ENCODE data around the gene ADGRD1.
"Not testable (repeated sequence)": the region's sequence is repeated elsewhere in the genome, so short reads cannot be mapped to it uniquely, and the experiment has no call there.

Gene ADGRD1

GRCh38 chr12:131117438-131118245 is 163.9 kb downstream of the ADGRD1 start:
- no peaks in the 10 kb centered on the region for H3K36me3 Mint-ChIP-seq
- peaks cover 2% of the 10 kb centered on the region for H3K27me3 Mint-ChIP-seq
- no peaks in the 10 kb centered on the region for H3K9me3 Mint-ChIP-seq (ENCODE audit: low read depth)
- no peaks in the 10 kb centered on the region for H3K4me1 Mint-ChIP-seq (ENCODE audit: low read depth)
- H3K27ac Mint-ChIP-seq, result no peak overlapping the region
- H3K4me3 Mint-ChIP-seq, result no peak overlapping the region

GRCh38 chr12:131118371-131118770 is 164.7 kb downstream of the ADGRD1 start:
- peaks cover 2% of the 10 kb centered on the region for H3K27me3 Mint-ChIP-seq
- no peaks in the 10 kb centered on the region for H3K9me3 Mint-ChIP-seq (ENCODE audit: low read depth)
- H3K4me3 Mint-ChIP-seq, result no peak overlapping the region
- no peak overlapping the region for H3K27ac Mint-ChIP-seq
- no peaks in the 10 kb centered on the region for H3K36me3 Mint-ChIP-seq
- H3K4me1 Mint-ChIP-seq (ENCODE audit: low read depth), result no peaks in the 10 kb centered on the region

GRCh38 chr12:131119345-131119744 is 165.6 kb downstream of the ADGRD1 start:
- not testable (repeated sequence) for H3K4me1 Mint-ChIP-seq (ENCODE audit: low read depth); H3K4me3 Mint-ChIP-seq; H3K9me3 Mint-ChIP-seq (ENCODE audit: low read depth); H3K27me3 Mint-ChIP-seq; H3K27ac Mint-ChIP-seq; H3K36me3 Mint-ChIP-seq

- Mint-ChIP-seq H3K4me1 (ENCODE audit: low read depth) (no peaks in the 10 kb centered on the region), H3K27me3 (peaks cover 2% of the 10 kb centered on the region), H3K9me3 (ENCODE audit: low read depth) (no peaks in the 10 kb centered on the region), H3K36me3 (no peaks in the 10 kb centered on the region), H3K4me3 (no peak overlapping the region), H3K27ac (no peak overlapping the region)
These were observed 166.2 kb downstream of the ADGRD1 start for GRCh38 chr12:131119936-131120335.

GRCh38 chr12:131120831-131121271 is 167.1 kb downstream of the ADGRD1 start:
- H3K27me3 Mint-ChIP-seq, result no peaks in the 10 kb centered on the region
- no peaks in the 10 kb centered on the region for H3K9me3 Mint-ChIP-seq (ENCODE audit: low read depth)
- no peak overlapping the region for H3K27ac Mint-ChIP-seq
- no peaks in the 10 kb centered on the region for H3K36me3 Mint-ChIP-seq
- H3K4me3 Mint-ChIP-seq, result no peak overlapping the region
- no peaks in the 10 kb centered on the region for H3K4me1 Mint-ChIP-seq (ENCODE audit: low read depth)

GRCh38 chr12:131121705-131122405 is 168.1 kb downstream of the ADGRD1 start:
- no peak overlapping the region for H3K27ac Mint-ChIP-seq
- no peak overlapping the region for H3K4me3 Mint-ChIP-seq
- no peaks in the 10 kb centered on the region for H3K9me3 Mint-ChIP-seq (ENCODE audit: low read depth)
- H3K4me1 Mint-ChIP-seq (ENCODE audit: low read depth), result no peaks in the 10 kb centered on the region
- no peaks in the 10 kb centered on the region for H3K27me3 Mint-ChIP-seq
- no peaks in the 10 kb centered on the region for H3K36me3 Mint-ChIP-seq

GRCh38 chr12:131122631-131123030 is 168.9 kb downstream of the ADGRD1 start:
- no peaks in the 10 kb centered on the region for H3K27me3 Mint-ChIP-seq
- no peak overlapping the region for H3K4me3 Mint-ChIP-seq
- H3K27ac Mint-ChIP-seq, result no peak overlapping the region
- H3K4me1 Mint-ChIP-seq (ENCODE audit: low read depth), result no peaks in the 10 kb centered on the region
- no peaks in the 10 kb centered on the region for H3K9me3 Mint-ChIP-seq (ENCODE audit: low read depth)
- H3K36me3 Mint-ChIP-seq, result no peaks in the 10 kb centered on the region

- Mint-ChIP-seq H3K27me3 (no peaks in the 10 kb centered on the region), H3K36me3 (no peaks in the 10 kb centered on the region), H3K4me1 (ENCODE audit: low read depth) (no peaks in the 10 kb centered on the region), H3K9me3 (ENCODE audit: low read depth) (no peaks in the 10 kb centered on the region), H3K4me3 (no peak overlapping the region), H3K27ac (no peak overlapping the region)
These were observed 170.1 kb downstream of the ADGRD1 start for GRCh38 chr12:131123817-131124216.

- no peak overlapping the region for H3K4me3 Mint-ChIP-seq
- no peaks in the 10 kb centered on the region for H3K4me1 Mint-ChIP-seq (ENCODE audit: low read depth)
- no peaks in the 10 kb centered on the region for H3K36me3 Mint-ChIP-seq
- no peaks in the 10 kb centered on the region for H3K9me3 Mint-ChIP-seq (ENCODE audit: low read depth)
- H3K27ac Mint-ChIP-seq, result no peak overlapping the region
- no peaks in the 10 kb centered on the region for H3K27me3 Mint-ChIP-seq
These were observed 171.0 kb downstream of the ADGRD1 start for GRCh38 chr12:131124487-131125280.

- Mint-ChIP-seq H3K27ac (no peak overlapping the region), H3K4me3 (no peak overlapping the region), H3K4me1 (ENCODE audit: low read depth) (no peaks in the 10 kb centered on the region), H3K36me3 (no peaks in the 10 kb centered on the region), H3K27me3 (no peaks in the 10 kb centered on the region), H3K9me3 (ENCODE audit: low read depth) (no peaks in the 10 kb centered on the region)
These were observed 173.0 kb downstream of the ADGRD1 start for GRCh38 chr12:131126662-131127173.

- Mint-ChIP-seq H3K27ac (no peak overlapping the region), H3K4me1 (ENCODE audit: low read depth) (no peaks in the 10 kb centered on the region), H3K36me3 (no peaks in the 10 kb centered on the region), H3K9me3 (ENCODE audit: low read depth) (no peaks in the 10 kb centered on the region), H3K27me3 (no peaks in the 10 kb centered on the region), H3K4me3 (no peak overlapping the region)
These were observed 174.8 kb downstream of the ADGRD1 start for GRCh38 chr12:131128556-131128955.

GRCh38 chr12:131128966-131129619 is 175.4 kb downstream of the ADGRD1 start:
- H3K36me3 Mint-ChIP-seq; H3K4me3 Mint-ChIP-seq; H3K27me3 Mint-ChIP-seq; H3K4me1 Mint-ChIP-seq (ENCODE audit: low read depth); H3K9me3 Mint-ChIP-seq (ENCODE audit: low read depth); H3K27ac Mint-ChIP-seq: not testable (repeated sequence)

- H3K27me3 Mint-ChIP-seq, result no peaks in the 10 kb centered on the region
These were observed 176.1 kb downstream of the ADGRD1 start for GRCh38 chr12:131129839-131130238.

GRCh38 chr12:131130311-131130911 is 176.7 kb downstream of the ADGRD1 start:
- H3K27ac Mint-ChIP-seq, result no peak overlapping the region
- H3K4me3 Mint-ChIP-seq, result no peak overlapping the region
- no peaks in the 10 kb centered on the region for H3K36me3 Mint-ChIP-seq

More at GRCh38 chr12:131129839-131130238, 176.1 kb downstream of the ADGRD1 start:
- H3K27ac Mint-ChIP-seq, result no peak overlapping the region
- H3K4me1 Mint-ChIP-seq (ENCODE audit: low read depth), result no peaks in the 10 kb centered on the region
- no peak overlapping the region for H3K4me3 Mint-ChIP-seq
- no peaks in the 10 kb centered on the region for H3K36me3 Mint-ChIP-seq
- no peaks in the 10 kb centered on the region for H3K9me3 Mint-ChIP-seq (ENCODE audit: low read depth)

More at GRCh38 chr12:131130311-131130911, 176.7 kb downstream of the ADGRD1 start:
- no peaks in the 10 kb centered on the region for H3K4me1 Mint-ChIP-seq (ENCODE audit: low read depth)
- H3K9me3 Mint-ChIP-seq (ENCODE audit: low read depth), result no peaks in the 10 kb centered on the region
- H3K27me3 Mint-ChIP-seq, result no peaks in the 10 kb centered on the region

All from activated naive CD8-positive, alpha-beta T cell (primary cell).